Measurements from ENCODE around the gene RAC2.

RAC2 gene

GRCh38 chr22:37184816-37185541 lies 59.1 kb downstream of the RAC2 start:
- DNase-seq, result peak; percentile 24

GRCh38 chr22:37184380-37184755 lies 59.7 kb downstream of the RAC2 start:
- DNase-seq, result no peak

GRCh38 chr22:37183432-37184379 lies 60.4 kb downstream of the RAC2 start:
- DNase-seq, result peak; percentile 23

- no peak for DNase-seq
These were observed 61.2 kb downstream of the RAC2 start for GRCh38 chr22:37182949-37183245.

- peak; percentile 23 for DNase-seq
These were observed 61.7 kb downstream of the RAC2 start for GRCh38 chr22:37182101-37182948.

GRCh38 chr22:37181681-37182080 lies 62.4 kb downstream of the RAC2 start:
- DNase-seq, result no peak

GRCh38 chr22:37180531-37181231 lies 63.4 kb downstream of the RAC2 start:
- no peak for DNase-seq

- DNase-seq, result peak; percentile 32
These were observed 64.2 kb downstream of the RAC2 start for GRCh38 chr22:37179622-37180420.

GRCh38 chr22:37179126-37179470 lies 65.0 kb downstream of the RAC2 start:
- no peak for DNase-seq

- peak; percentile 36 for DNase-seq
These were observed 65.5 kb downstream of the RAC2 start for GRCh38 chr22:37178350-37179125.

- no peak for DNase-seq
These were observed 66.3 kb downstream of the RAC2 start for GRCh38 chr22:37177755-37178154.

GRCh38 chr22:37177221-37177620 lies 66.8 kb downstream of the RAC2 start:
- DNase-seq, result peak; percentile 32

GRCh38 chr22:37176464-37177061 lies 67.5 kb downstream of the RAC2 start:
- peak; percentile 93 for DNase-seq

GRCh38 chr22:37175414-37176281 lies 68.4 kb downstream of the RAC2 start:
- peak; percentile 63 for DNase-seq

Data from left hindlimb (tissue), 1 donor.